ENCODE measurements around the gene HDAC6. TPM values are rescaled to one million over a fixed set of nuclear protein-coding genes. Genes with fewer than 3 reads are reported as not detected.
A peak's percentile ranks its signal among the peaks of the same experiment; 100 is the strongest.
"Not testable (repeated sequence)": the region's sequence is repeated elsewhere in the genome, so short reads cannot be mapped to it uniquely, and the experiment has no call there.

The HDAC6 gene
- total RNA-seq, 1 donor from 2014 or later, result 151 TPM

DNA sequence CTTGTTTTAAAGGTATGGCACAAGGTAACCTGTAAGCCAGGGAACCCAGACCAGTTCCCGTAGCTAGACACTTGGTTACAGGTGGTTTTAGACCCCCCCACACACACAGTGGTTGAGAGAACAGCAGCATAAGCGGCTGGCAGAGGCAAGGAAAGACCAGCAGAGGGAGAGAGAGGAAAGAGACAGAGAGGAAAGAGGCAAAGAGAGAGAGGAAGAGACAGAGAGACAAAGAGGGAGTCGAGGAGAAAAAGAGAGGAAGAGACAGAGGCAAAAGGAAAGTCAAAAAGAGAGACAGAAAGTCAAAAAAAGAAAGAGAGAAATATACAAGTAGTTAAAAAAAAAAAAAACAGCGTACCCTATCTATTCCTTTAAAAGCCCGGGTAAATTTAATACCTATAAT, 53.0 kb downstream of the HDAC6 start:
- Mint-ChIP-seq H3K9me3 (peaks cover 10% of the 10 kb centered on the region), H3K27ac (no peak overlapping the region), H3K27me3 (peaks cover 4% of the 10 kb centered on the region), H3K36me3 (no peaks in the 10 kb centered on the region), H3K4me1 (ENCODE audit: unreplicated experiment) (no peaks in the 10 kb centered on the region), H3K4me3 (peak overlapping the region; percentile 39)
- DNase-seq (ENCODE audit: extremely low spot score, unreplicated experiment), result no peak
- TF ChIP-seq, protein P1, sequence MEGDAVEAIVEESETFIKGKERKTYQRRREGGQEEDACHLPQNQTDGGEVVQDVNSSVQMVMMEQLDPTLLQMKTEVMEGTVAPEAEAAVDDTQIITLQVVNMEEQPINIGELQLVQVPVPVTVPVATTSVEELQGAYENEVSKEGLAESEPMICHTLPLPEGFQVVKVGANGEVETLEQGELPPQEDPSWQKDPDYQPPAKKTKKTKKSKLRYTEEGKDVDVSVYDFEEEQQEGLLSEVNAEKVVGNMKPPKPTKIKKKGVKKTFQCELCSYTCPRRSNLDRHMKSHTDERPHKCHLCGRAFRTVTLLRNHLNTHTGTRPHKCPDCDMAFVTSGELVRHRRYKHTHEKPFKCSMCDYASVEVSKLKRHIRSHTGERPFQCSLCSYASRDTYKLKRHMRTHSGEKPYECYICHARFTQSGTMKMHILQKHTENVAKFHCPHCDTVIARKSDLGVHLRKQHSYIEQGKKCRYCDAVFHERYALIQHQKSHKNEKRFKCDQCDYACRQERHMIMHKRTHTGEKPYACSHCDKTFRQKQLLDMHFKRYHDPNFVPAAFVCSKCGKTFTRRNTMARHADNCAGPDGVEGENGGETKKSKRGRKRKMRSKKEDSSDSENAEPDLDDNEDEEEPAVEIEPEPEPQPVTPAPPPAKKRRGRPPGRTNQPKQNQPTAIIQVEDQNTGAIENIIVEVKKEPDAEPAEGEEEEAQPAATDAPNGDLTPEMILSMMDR (conservative IDR thresholded peaks at IDR 0.05), result peak; percentile 30

DNA sequence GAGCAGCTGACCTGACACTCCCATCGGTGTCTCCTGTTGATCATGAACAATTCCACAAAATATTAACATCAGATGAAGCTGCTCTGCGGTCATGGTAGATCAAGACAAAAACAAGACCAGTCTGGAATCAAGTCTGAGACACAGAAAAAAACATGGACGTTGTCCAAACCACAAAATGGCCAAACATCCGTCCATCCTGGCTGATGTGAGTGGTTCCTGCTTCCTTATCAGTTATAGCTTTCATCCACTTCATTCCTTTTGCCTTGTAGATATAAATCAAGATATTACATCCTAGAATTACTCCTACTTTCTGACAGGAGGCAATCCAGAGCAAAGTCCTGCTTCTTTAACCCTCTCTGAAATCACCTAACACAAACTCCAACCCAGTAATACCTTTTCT, 62.3 kb downstream of the HDAC6 start:
- TF ChIP-seq, protein P1 (conservative IDR thresholded peaks at IDR 0.05), result no peak
- no peak overlapping the region for H3K4me3 Mint-ChIP-seq
- no peak overlapping the region for H3K27ac Mint-ChIP-seq
- H3K27me3 Mint-ChIP-seq, result no peaks in the 10 kb centered on the region
- H3K4me1 Mint-ChIP-seq (ENCODE audit: unreplicated experiment), result no peaks in the 10 kb centered on the region
- no peaks in the 10 kb centered on the region for H3K9me3 Mint-ChIP-seq
- no peaks in the 10 kb centered on the region for H3K36me3 Mint-ChIP-seq
- no peak for DNase-seq (ENCODE audit: extremely low spot score, unreplicated experiment)

DNA sequence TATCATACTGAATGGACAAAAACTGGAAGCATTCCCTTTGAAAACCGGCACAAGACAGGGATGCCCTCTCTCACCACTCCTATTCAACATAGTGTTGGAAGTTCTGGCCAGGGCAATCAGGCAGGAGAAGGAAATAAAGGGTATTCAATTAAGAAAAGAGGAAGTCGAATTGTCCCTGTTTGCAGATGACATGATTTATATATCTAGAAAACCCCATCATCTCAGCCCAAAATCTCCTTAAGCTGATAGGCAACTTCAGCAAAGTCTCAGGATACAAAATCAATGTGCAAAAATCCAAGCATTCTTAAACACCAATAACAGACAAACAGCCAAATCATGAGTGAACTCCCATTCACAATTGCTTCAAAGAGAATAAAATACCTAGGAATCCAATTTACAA, 70.2 kb downstream of the HDAC6 start:
- not testable (repeated sequence) for H3K9me3 Mint-ChIP-seq

More for the DNA sequence above, 70.2 kb downstream of the HDAC6 start:
- H3K27me3 Mint-ChIP-seq; H3K36me3 Mint-ChIP-seq; H3K4me1 Mint-ChIP-seq (ENCODE audit: unreplicated experiment); DNase-seq (ENCODE audit: extremely low spot score, unreplicated experiment); H3K4me3 Mint-ChIP-seq; H3K27ac Mint-ChIP-seq: not testable (repeated sequence)

Other genes with a start within 250 kb of the HDAC6 start
- gene RBM3, start 227.6 kb upstream of the HDAC6 start, total RNA-seq (ENCODE audit: low replicate concordance), result 131 and 178 TPM in 2 replicates
- 80.2 and 96.1 TPM in 2 replicates for gene WDR13, start 204.6 kb upstream of the HDAC6 start, total RNA-seq (ENCODE audit: low replicate concordance)
- 0.62 and 0.82 TPM in 2 replicates for gene WAS, start 118.3 kb upstream of the HDAC6 start, total RNA-seq (ENCODE audit: low replicate concordance)
- 6.4 and 11.5 TPM in 2 replicates for gene SUV39H1, start 105.3 kb upstream of the HDAC6 start, total RNA-seq (ENCODE audit: low replicate concordance)
- gene GLOD5, start 40.3 kb upstream of the HDAC6 start, total RNA-seq (ENCODE audit: low replicate concordance), result not detected in 2 replicates
- not detected in 2 replicates for gene GATA1, start 15.5 kb upstream of the HDAC6 start, total RNA-seq (ENCODE audit: low replicate concordance)
- 0.51 TPM in 1 of 2 replicates, not detected in the other for gene ERAS, start 24.4 kb downstream of the HDAC6 start, total RNA-seq (ENCODE audit: low replicate concordance)
- gene PCSK1N, start 33.5 kb downstream of the HDAC6 start, total RNA-seq (ENCODE audit: low replicate concordance), result 109 and 246 TPM in 2 replicates
- 64.4 and 77.4 TPM in 2 replicates for gene TIMM17B, start 95.7 kb downstream of the HDAC6 start, total RNA-seq (ENCODE audit: low replicate concordance)
- 58.6 and 77.9 TPM in 2 replicates for gene PQBP1, start 95.9 kb downstream of the HDAC6 start, total RNA-seq (ENCODE audit: low replicate concordance)
- 33.3 and 79.0 TPM in 2 replicates for gene SLC35A2, start 109.6 kb downstream of the HDAC6 start, total RNA-seq (ENCODE audit: low replicate concordance)
- gene PIM2, start 117.0 kb downstream of the HDAC6 start, total RNA-seq (ENCODE audit: low replicate concordance), result 9.3 and 11.5 TPM in 2 replicates
- 49.5 and 53.1 TPM in 2 replicates for gene OTUD5, start 155.5 kb downstream of the HDAC6 start, total RNA-seq (ENCODE audit: low replicate concordance)
- 3.0 and 3.8 TPM in 2 replicates for gene KCND1, start 169.8 kb downstream of the HDAC6 start, total RNA-seq (ENCODE audit: low replicate concordance)
- 43.3 and 54.7 TPM in 2 replicates for gene GRIPAP1, start 200.2 kb downstream of the HDAC6 start, total RNA-seq (ENCODE audit: low replicate concordance)
- gene TFE3, start 241.3 kb downstream of the HDAC6 start, total RNA-seq (ENCODE audit: low replicate concordance), result 29.6 and 53.9 TPM in 2 replicates